IMR-90 (cell line): ENCODE measurements around the gene KCNQ1. TPM values are rescaled to one million over a fixed set of nuclear protein-coding genes. Genes with fewer than 3 reads are reported as not detected.

Source experiments
- ATAC-seq: fragments of 200-7000 bp; cut with Tn5 transposase; 2 replicates; pipeline ENCODE4 v1.9.1; 2020; ENCODE audit warnings: low read depth, mild to moderate bottlenecking, moderate library complexity
- BruUV-seq: library from RNA; stranded (reverse); fragments of 400-500 nt; replicated peaks from 2 replicates; lab custom pipeline; 2021; lab: Mats Ljungman, UMichigan
- CTCF ChIA-PET: fragments of 300-600 bp; formaldehyde crosslinking; extraction: SDS; loops from one replicate; lab custom pipeline; 2021; ENCODE audit warnings: antibody characterized with exemption; lab: Yijun Ruan, JAX
- POLR2A ChIA-PET: fragments of 300-600 bp; sonication (Branson Sonifier 250); formaldehyde crosslinking; loops from one replicate; lab custom pipeline; 2022; ENCODE audit warnings: antibody characterized with exemption; ENCODE audit not compliant: unreplicated experiment; lab: Charles Lee
- DNase-seq: peaks from one replicate; pipeline ENCODE4 v3.0.0; 2013
- H2AFZ ChIP-seq: replicated peaks from 2 replicates; pipeline ENCODE3; 2013; ENCODE audit warnings: low read length, mild to moderate bottlenecking; ENCODE audit not compliant: poor library complexity
- H2AK5ac ChIP-seq: 2 replicates; pipeline ENCODE4 v1.6.1; 2013; ENCODE audit warnings: low read depth, low read length, inconsistent platforms
- H2AK9ac ChIP-seq: replicated peaks from 2 replicates; pipeline ENCODE3; 2013; ENCODE audit warnings: mild to moderate bottlenecking, low read depth, low read length, moderate library complexity; ENCODE audit not compliant: poor library complexity
- H2BK120ac ChIP-seq: 2 replicates; pipeline ENCODE4 v1.6.1; 2013; ENCODE audit warnings: low read depth, low read length, inconsistent platforms
- H2BK15ac ChIP-seq: 3 replicates; pipeline ENCODE4 v1.6.1; 2013; ENCODE audit warnings: low read depth, low read length, inconsistent platforms
- H2BK20ac ChIP-seq: 2 replicates; pipeline ENCODE4 v1.6.1; 2013; ENCODE audit warnings: low read depth, mild to moderate bottlenecking, inconsistent platforms, low read length, moderate library complexity
- H2BK5ac ChIP-seq: 2 replicates; pipeline ENCODE4 v1.6.1; 2013; ENCODE audit warnings: mild to moderate bottlenecking, low read depth, low read length, inconsistent platforms; ENCODE audit not compliant: poor library complexity, severe bottlenecking
- H3K14ac ChIP-seq: replicated peaks from 2 replicates; pipeline ENCODE4 v1.6.1; 2013; ENCODE audit warnings: low read depth, low read length, inconsistent platforms
- H3K18ac ChIP-seq: 2 replicates; pipeline ENCODE4 v1.6.1; 2013; ENCODE audit warnings: low read depth, low read length, control low read depth
- H3K23ac ChIP-seq: 2 replicates; pipeline ENCODE4 v1.6.1; 2013; ENCODE audit warnings: low read depth, low read length, inconsistent platforms
- H3K27ac ChIP-seq: 2 replicates; pipeline ENCODE4 v1.5.1; 2013; ENCODE audit warnings: mild to moderate bottlenecking, control low read depth, low read length; ENCODE audit not compliant: insufficient read depth
- H3K27me3 ChIP-seq: 2 replicates; pipeline ENCODE4 v1.6.1; 2013; ENCODE audit warnings: low read length; ENCODE audit not compliant: control insufficient read depth, insufficient read depth
- H3K36me3 ChIP-seq: 2 replicates; pipeline ENCODE4 v1.6.1; 2013; ENCODE audit warnings: low read length, mixed read lengths; ENCODE audit not compliant: control insufficient read depth, insufficient read depth
- H3K4ac ChIP-seq: 2 replicates; pipeline ENCODE4 v1.6.1; 2013; ENCODE audit warnings: low read depth, low read length, inconsistent platforms
- H3K4me1 ChIP-seq: 2 replicates; pipeline ENCODE4 v1.6.1; 2013; ENCODE audit warnings: low read length, mixed read lengths; ENCODE audit not compliant: control insufficient read depth, insufficient read depth
- H3K4me2 ChIP-seq: 2 replicates; pipeline ENCODE4 v1.6.1; 2013; ENCODE audit warnings: low read depth, mild to moderate bottlenecking, control low read depth, low read length, moderate library complexity
- H3K4me3 ChIP-seq: 2 replicates; pipeline ENCODE4 v1.5.1; 2013; ENCODE audit warnings: low read depth, mild to moderate bottlenecking, control low read depth, low read length, moderate library complexity; ENCODE audit not compliant: insufficient read depth
- H3K56ac ChIP-seq: 2 replicates; pipeline ENCODE4 v1.6.1; 2013; ENCODE audit warnings: low read length, inconsistent platforms; ENCODE audit not compliant: insufficient read depth; ENCODE audit errors: extremely low read depth
- H3K79me1 ChIP-seq, 2 experiments: 2 replicates each; pipeline ENCODE4 v1.6.1; 2013; ENCODE audit warnings: low read length in 2 of 2, inconsistent platforms in 1 of 2, low read depth in 1 of 2
- H3K9ac ChIP-seq: 2 replicates; pipeline ENCODE4 v1.6.1; 2013; ENCODE audit warnings: low read depth, low read length, control low read depth
- H3K9me1 ChIP-seq: 2 replicates; pipeline ENCODE4 v1.6.1; 2013; ENCODE audit warnings: low read length, inconsistent platforms; ENCODE audit not compliant: insufficient read depth
- H3K9me3 ChIP-seq: 2 replicates; pipeline ENCODE4 v1.6.1; 2013; ENCODE audit warnings: low read length; ENCODE audit not compliant: control insufficient read depth, insufficient read depth
- H4K20me1 ChIP-seq: 2 replicates; pipeline ENCODE4 v1.6.1; 2013; ENCODE audit warnings: low read length, inconsistent platforms; ENCODE audit not compliant: insufficient read depth
- H4K5ac ChIP-seq: 2 replicates; pipeline ENCODE4 v1.6.1; 2013; ENCODE audit warnings: mild to moderate bottlenecking, low read depth, low read length, control low read depth
- H4K8ac ChIP-seq, 2 experiments: 2 replicates each; pipeline ENCODE4 v1.6.1; 2013; ENCODE audit warnings: low read depth in 2 of 2, low read length in 2 of 2, control low read depth in 1 of 2, inconsistent platforms in 1 of 2
- H4K91ac ChIP-seq: 2 replicates; pipeline ENCODE4 v1.6.1; 2013; ENCODE audit warnings: low read depth, low read length, inconsistent platforms; ENCODE audit not compliant: insufficient read depth
- BHLHE40 ChIP-seq: fragments of 150-350 bp; IDR thresholded peaks from 2 replicates; pipeline ENCODE4 v1.6.1; 2016; ENCODE audit warnings: mild to moderate bottlenecking, low read depth, low read length
- CEBPB ChIP-seq: IDR thresholded peaks from 2 replicates; pipeline ENCODE4 v1.6.1; 2012; ENCODE audit warnings: low read depth, low read length, improper control_type of control experiment
- CHD1 ChIP-seq: IDR thresholded peaks from 2 replicates; pipeline ENCODE4 v1.6.1; 2012; ENCODE audit warnings: low read depth, low read length, improper control_type of control experiment
- CTCF ChIP-seq: conservative IDR thresholded peaks from 2 replicates; pipeline ENCODE4 v1.5.1; 2012; ENCODE audit warnings: mild to moderate bottlenecking, low read depth, low read length, improper control_type of control experiment
- ELK1 ChIP-seq: fragments of 150-350 bp; IDR thresholded peaks from 2 replicates; pipeline ENCODE4 v1.6.1; 2016; ENCODE audit warnings: low read depth, mild to moderate bottlenecking, low read length, moderate library complexity, borderline replicate concordance
- FOS ChIP-seq: fragments of 150-350 bp; IDR thresholded peaks from 2 replicates; pipeline ENCODE4 v1.6.1; 2016; ENCODE audit warnings: low read depth, low read length
- MAFK ChIP-seq: IDR thresholded peaks from 2 replicates; pipeline ENCODE4 v1.6.1; 2012; ENCODE audit warnings: low read depth, low read length, improper control_type of control experiment
- MAZ ChIP-seq: IDR thresholded peaks from 2 replicates; pipeline ENCODE4 v1.6.1; 2012; ENCODE audit warnings: low read depth, mild to moderate bottlenecking, low read length, improper control_type of control experiment, moderate library complexity, borderline replicate concordance
- MXI1 ChIP-seq: IDR thresholded peaks from 2 replicates; pipeline ENCODE4 v1.6.1; 2012; ENCODE audit warnings: low read depth, mild to moderate bottlenecking, low read length, moderate library complexity, borderline replicate concordance
- NFE2L2 ChIP-seq: fragments of 150-350 bp; IDR thresholded peaks from 2 replicates; pipeline ENCODE4 v1.6.1; 2016; ENCODE audit warnings: low read depth, mild to moderate bottlenecking, low read length
- POLR2A ChIP-seq: IDR thresholded peaks from 2 replicates; pipeline ENCODE4 v1.6.1; 2012; ENCODE audit warnings: mild to moderate bottlenecking, low read depth, low read length
- RAD21 ChIP-seq: IDR thresholded peaks from 2 replicates; pipeline ENCODE4 v1.6.1; 2012; ENCODE audit warnings: low read length, improper control_type of control experiment
- RCOR1 ChIP-seq: IDR thresholded peaks from 2 replicates; pipeline ENCODE4 v1.6.1; 2012; ENCODE audit warnings: mild to moderate bottlenecking, low read length, improper control_type of control experiment; ENCODE audit not compliant: insufficient replicate concordance
- RFX5 ChIP-seq: IDR thresholded peaks from 2 replicates; pipeline ENCODE4 v1.8.0; 2012; ENCODE audit warnings: low read depth, mild to moderate bottlenecking, low read length, moderate library complexity
- SMC3 ChIP-seq: fragments of 150-350 bp; IDR thresholded peaks from 2 replicates; pipeline ENCODE4 v1.6.1; 2016; ENCODE audit warnings: low read depth, mild to moderate bottlenecking, antibody characterized with exemption, low read length, moderate library complexity
- USF2 ChIP-seq: fragments of 150-350 bp; IDR thresholded peaks from 2 replicates; pipeline ENCODE4 v1.6.1; 2017; ENCODE audit warnings: mild to moderate bottlenecking, antibody characterized with exemption, low read length, low read depth
- WGBS, 2 experiments: methylation state at CpG; one replicate each; pipeline versions ENCODE4 v1.1.5 to v1.1.7; 2013; ENCODE audit warnings: missing lambda C conversion rate in 2 of 2; ENCODE audit not compliant: insufficient read length in 1 of 2; ENCODE audit errors: extremely low coverage in 2 of 2; 5-methylcytosine and 5-hydroxymethylcytosine counted together
- dilution Hi-C: fragments of 300-500 bp; cut with HindIII; formaldehyde crosslinking; loops from one replicate; pipeline ENCODE4 v1.14.3; 2018; ENCODE audit warnings: low sequenced_read_pairs; ENCODE audit not compliant: unreplicated experiment
- in situ Hi-C: fragments of 300-500 bp; cut with MboI; formaldehyde crosslinking; loops from 3 replicates; pipeline ENCODE4 v1.14.3; 2019; ENCODE audit warnings: low sequenced_read_pairs, inconsistent platforms, mixed read lengths
- intact Hi-C: fragments of 100-400 bp; cut with micrococcal nuclease; formaldehyde crosslinking; loops from 2 replicates; pipeline ENCODE4 v1.10.0; 2022
- polyA plus RNA-seq, 3 experiments: library from polyadenylated mRNA; depleted of rRNA; stranded (reverse); fragments of >200 nt; gene quantifications; 2 replicates each; pipeline ENCODE4 v1.2.3, GENCODE V29; 2012; ENCODE audit warnings: low replicate concordance in 1 of 3
- total RNA-seq: library from RNA; depleted of rRNA; stranded (reverse); fragments of >200 nt; gene quantifications from 2 replicates; pipeline ENCODE4 v1.2.3, GENCODE V29; 2012

Gene KCNQ1
- total and polyA plus RNA-seq, 2 of the 4 experiments (the other 2 are of a cell fraction), result 0.07 TPM; not detected in 1

GRCh38 chr11:2576111-2576510 lies 131.3 kb downstream of the KCNQ1 start:
- Histone ChIP-seq H3K79me1 (no peaks in the 10 kb centered on the region), H3K4ac (no peak overlapping the region), H2BK15ac (no peak overlapping the region), H3K9me1 (no peaks in the 10 kb centered on the region), H3K18ac (no peak overlapping the region), H4K91ac (no peak overlapping the region), H4K8ac (no peak overlapping the region), H3K9me3 (no peaks in the 10 kb centered on the region), H3K36me3 (no peaks in the 10 kb centered on the region), H3K27ac (no peak overlapping the region), H3K23ac (no peak overlapping the region), H4K5ac (no peak overlapping the region), H2AK5ac (no peak overlapping the region), H3K9ac (no peak overlapping the region), H3K56ac (no peak overlapping the region), H2BK5ac (no peak overlapping the region), H4K20me1 (no peaks in the 10 kb centered on the region), H3K4me1 (no peaks in the 10 kb centered on the region), H2BK20ac (no peak overlapping the region), H2AFZ (no peak overlapping the region), H3K4me3 (no peak overlapping the region), H3K4me2 (no peak overlapping the region), H3K27me3 (peaks cover 14% of the 10 kb centered on the region; the same call in 1 of the 2 replicates), H3K14ac (no peak overlapping the region), H2BK120ac (no peak overlapping the region), H2AK9ac (no peak overlapping the region)
- intact Hi-C loops (no loop called here), in situ Hi-C loops (no loop called here), dilution Hi-C loops (no loop called here)
- WGBS, 2 experiments, result 75% methylated on average over 7 of the region's 15 CpGs; no CpG with 5 or more reads in 1 of the 2 experiments
- DNase-seq (no peak), ATAC-seq (no peak)
- CTCF ChIA-PET, result no interaction called here
- BruUV-seq, result no TSS peak
- no peak for TF ChIP-seq CHD1
- no peak for TF ChIP-seq RAD21
- TF ChIP-seq USF2, result no peak
- TF ChIP-seq CTCF, result no peak
- TF ChIP-seq RFX5, result no peak
- no peak for TF ChIP-seq SMC3
- TF ChIP-seq MAFK, result no peak
- no peak for TF ChIP-seq NFE2L2
- TF ChIP-seq FOS, result no peak
- no peak for TF ChIP-seq MAZ
- TF ChIP-seq ELK1, result no peak
- TF ChIP-seq CEBPB, result no peak
- TF ChIP-seq RCOR1, result no peak
- TF ChIP-seq MXI1, result no peak
- no peak for TF ChIP-seq POLR2A
- TF ChIP-seq BHLHE40, result no peak
- POLR2A ChIA-PET, result no interaction called here
